Tibial artery (tissue), 4 donors: ENCODE data around the gene AMZ1.
A peak's percentile ranks its signal among the peaks of the same experiment; 100 is the strongest.
"Not testable (repeated sequence)": the region's sequence is repeated elsewhere in the genome, so short reads cannot be mapped to it uniquely, and the experiment has no call there.

ENCODE experiments used
- DNase-seq, 2 donors: peaks; one replicate each; pipeline ENCODE4 v3.0.0-alpha.2; 2019
- H3K27ac ChIP-seq, 2 donors: fragments of 200-600 bp; sonication (generic) in 1 of 2; 1 replicate in 1 of 2; 2 replicates in 1 of 2; pipeline ENCODE4 v1.5.1; 2018 to 2019; ENCODE audit warnings: mild to moderate bottlenecking in 1 of 2
- H3K27me3 ChIP-seq, 2 donors: fragments of 200-600 bp; sonication (generic) in 1 of 2; one replicate each; pipeline versions ENCODE4 v1.5.1 to v1.6.0; 2016 to 2019
- H3K36me3 ChIP-seq, 3 donors: fragments of 200-600 bp; sonication (generic) in 2 of 3; one replicate each; pipeline ENCODE4 v1.5.1; 2016 to 2019; ENCODE audit warnings: mild to moderate bottlenecking in 2 of 3
- H3K4me1 ChIP-seq, 4 donors: fragments of 200-600 bp; sonication (generic) in 2 of 4; 1 replicate in 3 of 4; 2 replicates in 1 of 4; pipeline ENCODE4 v1.5.1; 2016 to 2019
- H3K4me3 ChIP-seq, 2 donors: fragments of 200-600 bp; sonication (generic) in 1 of 2; 1 replicate in 1 of 2; 2 replicates in 1 of 2; pipeline ENCODE4 v1.5.1; 2018 to 2019; ENCODE audit warnings: mild to moderate bottlenecking in 2 of 2
- H3K9me3 ChIP-seq, 3 donors: fragments of 200-600 bp; sonication (generic) in 1 of 3; one replicate each; pipeline ENCODE4 v1.5.1; 2016 to 2019
- CTCF ChIP-seq, 2 experiments: fragments of 200-600 bp in 1 of 2; fragments of 450-650 bp in 1 of 2; IDR thresholded peaks; one replicate each; pipeline ENCODE4 v1.5.1; 2017 to 2019; ENCODE audit warnings: antibody characterized with exemption in 2 of 2, mild to moderate bottlenecking in 1 of 2, moderate library complexity in 1 of 2
- intact Hi-C: fragments of 100-400 bp; cut with DNase I; formaldehyde crosslinking; loops from one replicate; pipeline ENCODE4 v1.15.0; 2023; ENCODE audit warnings: low total_unique reads

AMZ1 gene

GRCh38 chr7:2675256-2675764, 12.7 kb upstream of the AMZ1 start:
- DNase-seq = no peak
- H3K4me3 ChIP-seq = no peak overlapping the region
- no peaks in the 10 kb centered on the region for H3K36me3 ChIP-seq
- H3K4me1 ChIP-seq = peaks cover 0 to 16% (median 0%) of the 10 kb centered on the region in 4 donors
- H3K9me3 ChIP-seq = no peaks in the 10 kb centered on the region
- peaks cover 0 to 13% of the 10 kb centered on the region in 2 donors for H3K27me3 ChIP-seq
- no peak overlapping the region for H3K27ac ChIP-seq
- TF ChIP-seq CTCF (IDR thresholded peaks at IDR 0.05) = no peak
- intact Hi-C loops = no loop called here

- H3K27ac ChIP-seq, DNase-seq, H3K9me3 ChIP-seq, H3K36me3 ChIP-seq, intact Hi-C loops, H3K4me3 ChIP-seq: not testable (repeated sequence)
- H3K4me1 ChIP-seq = peaks cover 0 to 12% (median 4%) of the 10 kb centered on the region in 4 donors
- H3K27me3 ChIP-seq = peaks cover 0 to 24% of the 10 kb centered on the region in 2 donors
Observed at GRCh38 chr7:2676576-2676975, 11.4 kb upstream of the AMZ1 start.

GRCh38 chr7:2678454-2678853, 9.5 kb upstream of the AMZ1 start:
- DNase-seq, H3K4me3 ChIP-seq, H3K9me3 ChIP-seq, intact Hi-C loops, H3K36me3 ChIP-seq, H3K27ac ChIP-seq: not testable (repeated sequence)
- H3K4me1 ChIP-seq = peaks cover 0 to 12% (median 4%) of the 10 kb centered on the region in 4 donors
- H3K27me3 ChIP-seq = peaks cover 0 to 35% of the 10 kb centered on the region in 2 donors

GRCh38 chr7:2679135-2680127, 8.6 kb upstream of the AMZ1 start:
- not testable (repeated sequence) for H3K9me3 ChIP-seq, H3K36me3 ChIP-seq, H3K27ac ChIP-seq, DNase-seq, H3K4me3 ChIP-seq
- Histone ChIP-seq H3K4me1 (peaks cover 0 to 12% (median 4%) of the 10 kb centered on the region in 4 donors), H3K27me3 (peaks cover 0 to 35% of the 10 kb centered on the region in 2 donors)
- intact Hi-C loops = loop anchor here (5.0 to 10.0 kb wide), 2 partner anchors 115 to 232 kb away; no protein-coding TSS in a partner anchor

GRCh38 chr7:2680256-2680655, 7.7 kb upstream of the AMZ1 start:
- Histone ChIP-seq H3K9me3 (no peaks in the 10 kb centered on the region), H3K27me3 (peaks cover 0 to 35% of the 10 kb centered on the region in 2 donors), H3K4me3 (no peak overlapping the region), H3K4me1 (peaks cover 0 to 12% (median 4%) of the 10 kb centered on the region in 4 donors), H3K36me3 (no peaks in the 10 kb centered on the region), H3K27ac (no peak overlapping the region)
- intact Hi-C loops = loop anchor here (5.0 to 10.0 kb wide), 2 partner anchors 115 to 233 kb away; no protein-coding TSS in a partner anchor
- TF ChIP-seq CTCF (IDR thresholded peaks at IDR 0.05) = no peak
- no peak for DNase-seq

- peaks cover 0 to 12% (median 4%) of the 10 kb centered on the region in 4 donors for H3K4me1 ChIP-seq
- DNase-seq = peak; percentile 82 to 87
- peaks cover 0 to 36% of the 10 kb centered on the region in 2 donors for H3K27me3 ChIP-seq
- intact Hi-C loops = loop anchor here (5.0 to 10.0 kb wide), 2 partner anchors 116 to 234 kb away; no protein-coding TSS in a partner anchor
- H3K27ac ChIP-seq = no peak overlapping the region
- no peak overlapping the region for H3K4me3 ChIP-seq
- no peaks in the 10 kb centered on the region for H3K36me3 ChIP-seq
- no peaks in the 10 kb centered on the region for H3K9me3 ChIP-seq
- TF ChIP-seq CTCF (IDR thresholded peaks at IDR 0.05) = peak; percentile 73 to 80
Observed at GRCh38 chr7:2680792-2681490, 7.1 kb upstream of the AMZ1 start.
